Transverse colon (tissue), 4 donors: ENCODE data around the gene DPH5. TPM values are rescaled to one million over a fixed set of nuclear protein-coding genes. Genes with fewer than 3 reads are reported as not detected.
"Not testable (repeated sequence)": the region's sequence is repeated elsewhere in the genome, so short reads cannot be mapped to it uniquely, and the experiment has no call there.

Experiments
- DNase-seq: peaks from one replicate; pipeline ENCODE4 v3.0.0-alpha.2; 2019
- H3K27ac ChIP-seq, 4 donors: fragments of 200-600 bp; sonication (generic); 2 replicates each; pipeline ENCODE4 v1.5.1; 2016 to 2018; ENCODE audit warnings: inconsistent platforms in 4 of 4
- H3K27me3 ChIP-seq: fragments of 200-600 bp; sonication (generic); 2 replicates; pipeline ENCODE4 v1.5.1; 2017; ENCODE audit warnings: inconsistent platforms
- H3K36me3 ChIP-seq, 4 donors: fragments of 200-600 bp; sonication (generic); 2 replicates each; pipeline ENCODE4 v1.5.1; 2017 to 2019; ENCODE audit warnings: inconsistent platforms in 4 of 4
- H3K4me1 ChIP-seq, 4 donors: fragments of 200-600 bp; sonication (generic); 2 replicates each; pipeline ENCODE4 v1.5.1; 2017 to 2020; ENCODE audit warnings: inconsistent platforms in 4 of 4
- H3K4me3 ChIP-seq, 4 donors: fragments of 200-600 bp; sonication (generic); 1 replicate in 1 of 4; 2 replicates in 3 of 4; pipeline versions ENCODE4 v1.5.1 to v1.6.1; 2017 to 2019; ENCODE audit warnings: inconsistent platforms in 4 of 4
- H3K9me3 ChIP-seq, 2 donors: fragments of 200-600 bp; sonication (generic); 2 replicates each; pipeline ENCODE4 v1.5.1; 2017 to 2019; ENCODE audit warnings: inconsistent platforms in 2 of 2
- EP300 ChIP-seq: sonication (generic); formaldehyde crosslinking; IDR thresholded peaks from one replicate; pipeline ENCODE4 v1.6.1; 2017; ENCODE audit warnings: antibody characterized with exemption, low read depth
- POLR2A ChIP-seq: fragments of 450-650 bp; IDR thresholded peaks from one replicate; pipeline ENCODE4 v1.6.1; 2016; ENCODE audit warnings: antibody characterized with exemption, mild to moderate bottlenecking, moderate library complexity
- POLR2AphosphoS5 ChIP-seq, 3 donors: sonication (generic); formaldehyde crosslinking; IDR thresholded peaks; one replicate each; pipeline ENCODE4 v1.6.1; 2016; ENCODE audit warnings: antibody characterized with exemption in 3 of 3
- WGBS, 2 donors: methylation state at CpG; one replicate each; pipeline ENCODE4 v1.1.5; 2018; ENCODE audit warnings: low coverage in 1 of 2; 5-methylcytosine and 5-hydroxymethylcytosine counted together
- in situ Hi-C, 4 donors: fragments of 200-750 bp; cut with MboI; loops; one replicate each; pipeline versions ENCODE4 v1.15.0 to v1.15.1; 2017; ENCODE audit warnings: low sequenced_read_pairs in 3 of 4, low pct_ligation_motif_present in 1 of 4, low pct_unique_long_range_greater_than_20kb in 1 of 4
- intact Hi-C: fragments of 100-400 bp; cut with DNase I; formaldehyde crosslinking; loops from one replicate; pipeline ENCODE4 v1.15.1; 2023; ENCODE audit warnings: low total_unique reads
- total RNA-seq, 4 donors: library from RNA; depleted of rRNA; stranded (reverse); fragments of >200 nt; gene quantifications; one replicate each; pipeline ENCODE4 v1.1.0, GENCODE V29; 2016
- TF ChIP-seq, protein P1 (sequence below), 5 experiments: fragments of 200-600 bp in 3 of 5; fragments of 450-650 bp in 2 of 5; sonication (generic) in 3 of 5; IDR thresholded peaks; 1 replicate in 2 of 5; 2 replicates in 3 of 5; pipeline ENCODE4 v1.5.1; 2016 to 2017; ENCODE audit warnings: antibody characterized with exemption in 5 of 5, inconsistent platforms in 3 of 5, mild to moderate bottlenecking in 2 of 5, moderate library complexity in 1 of 5

DPH5 gene
- total RNA-seq, 4 donors from 2014 or later = 18.3 to 20.5 (median 18.9) TPM; not detected in 1

DNA sequence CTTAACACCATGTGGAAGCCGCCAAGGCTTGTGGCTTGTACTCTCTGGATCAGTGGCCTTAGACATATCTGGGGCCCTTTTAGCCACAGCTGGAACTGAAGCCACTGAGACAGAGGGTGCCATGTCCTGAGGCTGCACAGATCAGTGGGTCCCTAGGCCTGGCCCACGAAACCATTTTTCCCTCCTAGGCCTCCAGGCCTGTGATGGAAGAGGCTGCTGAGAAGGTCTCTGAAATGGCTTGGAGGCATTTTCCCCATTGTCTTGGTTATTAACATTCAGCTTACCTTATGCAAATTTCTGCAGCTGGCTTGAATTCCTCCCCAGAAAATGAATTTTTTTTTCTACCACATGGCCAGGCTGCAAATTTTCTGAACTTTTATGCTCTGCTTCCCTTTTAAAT is 15.1 kb upstream of the DPH5 start:
- no peaks in the 10 kb centered on the region for H3K4me1 ChIP-seq
- H3K9me3 ChIP-seq = peaks cover 4 to 5% of the 10 kb centered on the region in 2 donors
- peaks cover 0 to 3% (median 0%) of the 10 kb centered on the region in 4 donors for H3K36me3 ChIP-seq
- TF ChIP-seq, protein P1, sequence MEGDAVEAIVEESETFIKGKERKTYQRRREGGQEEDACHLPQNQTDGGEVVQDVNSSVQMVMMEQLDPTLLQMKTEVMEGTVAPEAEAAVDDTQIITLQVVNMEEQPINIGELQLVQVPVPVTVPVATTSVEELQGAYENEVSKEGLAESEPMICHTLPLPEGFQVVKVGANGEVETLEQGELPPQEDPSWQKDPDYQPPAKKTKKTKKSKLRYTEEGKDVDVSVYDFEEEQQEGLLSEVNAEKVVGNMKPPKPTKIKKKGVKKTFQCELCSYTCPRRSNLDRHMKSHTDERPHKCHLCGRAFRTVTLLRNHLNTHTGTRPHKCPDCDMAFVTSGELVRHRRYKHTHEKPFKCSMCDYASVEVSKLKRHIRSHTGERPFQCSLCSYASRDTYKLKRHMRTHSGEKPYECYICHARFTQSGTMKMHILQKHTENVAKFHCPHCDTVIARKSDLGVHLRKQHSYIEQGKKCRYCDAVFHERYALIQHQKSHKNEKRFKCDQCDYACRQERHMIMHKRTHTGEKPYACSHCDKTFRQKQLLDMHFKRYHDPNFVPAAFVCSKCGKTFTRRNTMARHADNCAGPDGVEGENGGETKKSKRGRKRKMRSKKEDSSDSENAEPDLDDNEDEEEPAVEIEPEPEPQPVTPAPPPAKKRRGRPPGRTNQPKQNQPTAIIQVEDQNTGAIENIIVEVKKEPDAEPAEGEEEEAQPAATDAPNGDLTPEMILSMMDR (IDR thresholded peaks at IDR 0.05) = no peak
- TF ChIP-seq POLR2A = no peak
- H3K4me3 ChIP-seq = no peak overlapping the region
- no peak overlapping the region for H3K27ac ChIP-seq
- no peaks in the 10 kb centered on the region for H3K27me3 ChIP-seq
- in situ Hi-C loops = no loop called here
- 96% methylated on average over 2 of the region's 2 CpGs; no CpG with 5 or more reads in 1 of the 2 donors for WGBS, 2 donors
- DNase-seq = no peak
- intact Hi-C loops = no loop called here

DNA sequence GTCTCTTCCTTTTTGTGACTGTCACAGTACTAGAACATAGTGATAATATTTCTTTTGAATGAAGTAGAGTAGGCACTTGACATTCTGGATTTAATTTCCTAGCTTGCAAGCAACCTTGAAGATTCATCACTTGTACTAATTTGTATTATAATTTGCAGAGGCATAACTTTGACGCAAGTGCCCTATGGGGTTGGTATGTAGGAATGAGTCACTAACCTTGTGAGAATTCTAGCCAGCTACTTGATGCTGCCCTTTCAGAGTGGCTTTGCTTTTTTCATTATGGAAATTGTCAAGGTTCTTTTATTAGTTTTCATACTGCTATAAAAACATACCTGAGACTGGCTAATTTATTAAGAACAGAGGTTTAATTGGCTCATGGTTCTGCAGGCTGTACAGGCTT is 13.7 kb upstream of the DPH5 start:
- no peak for DNase-seq
- TF ChIP-seq, protein P1 (IDR thresholded peaks at IDR 0.05) = no peak
- no peak for TF ChIP-seq POLR2A
- no peak for TF ChIP-seq EP300
- TF ChIP-seq POLR2AphosphoS5 (IDR thresholded peaks at IDR 0.05) = no peak
- Histone ChIP-seq H3K27ac (no peak overlapping the region), H3K4me1 (no peaks in the 10 kb centered on the region), H3K4me3 (no peak overlapping the region), H3K36me3 (peaks cover 0 to 3% (median 0%) of the 10 kb centered on the region in 4 donors), H3K27me3 (no peaks in the 10 kb centered on the region), H3K9me3 (peaks cover 4 to 5% of the 10 kb centered on the region in 2 donors)
- 97 to 100% methylated on average over 1 of the region's 1 CpG for WGBS, 2 donors
- in situ Hi-C loops = no loop called here
- intact Hi-C loops = no loop called here

DNA sequence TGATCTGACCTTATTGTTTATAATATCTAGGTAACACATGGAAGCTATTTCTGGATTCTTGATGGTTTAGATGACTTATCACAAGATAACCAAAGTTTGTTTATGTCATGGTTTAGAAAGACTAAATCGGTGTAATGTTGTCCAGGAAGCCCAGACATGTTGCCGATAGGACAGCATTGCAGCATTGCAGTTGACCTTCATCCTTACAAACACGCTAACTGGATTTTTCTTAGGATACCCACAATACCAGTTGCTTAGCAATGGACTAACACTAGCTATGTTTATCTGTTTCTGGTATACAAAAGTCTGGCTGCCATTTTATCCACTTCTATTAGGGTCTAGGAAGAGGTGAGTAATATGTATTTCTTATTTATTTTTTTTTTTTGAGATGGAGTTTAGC is 11.7 kb upstream of the DPH5 start:
- intact Hi-C loops = no loop called here
- Histone ChIP-seq H3K36me3 (peaks cover 0 to 3% (median 0%) of the 10 kb centered on the region in 4 donors), H3K4me3 (no peak overlapping the region), H3K4me1 (no peaks in the 10 kb centered on the region), H3K27ac (no peak overlapping the region), H3K9me3 (peaks cover 4 to 5% of the 10 kb centered on the region in 2 donors), H3K27me3 (no peaks in the 10 kb centered on the region)
- 93 to 100% methylated on average over 1 to 3 of the region's 3 CpGs for WGBS, 2 donors
- no peak for DNase-seq
- in situ Hi-C loops = no loop called here
- TF ChIP-seq, protein P1 (IDR thresholded peaks at IDR 0.05) = no peak
- TF ChIP-seq POLR2AphosphoS5 (IDR thresholded peaks at IDR 0.05) = no peak
- TF ChIP-seq POLR2A = no peak
- TF ChIP-seq EP300 = no peak

DNA sequence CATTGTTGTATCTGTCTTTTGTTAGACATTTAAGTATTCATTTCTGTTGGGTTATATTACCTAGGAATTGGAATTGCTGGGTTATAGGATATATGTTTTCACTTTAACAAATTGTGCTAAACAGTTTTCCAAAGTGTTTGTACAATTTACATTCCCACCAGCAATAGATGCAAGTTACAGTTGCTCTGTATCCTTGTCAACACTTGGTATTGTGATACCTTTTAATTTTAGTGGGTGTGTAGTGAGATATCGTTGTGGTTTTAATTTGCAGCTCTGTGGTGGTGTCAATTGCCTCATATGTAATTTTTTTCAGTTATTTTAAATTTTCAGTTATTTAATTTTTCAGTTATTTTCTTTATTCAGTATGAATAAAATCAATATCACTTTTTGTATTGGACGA is 7.4 kb upstream of the DPH5 start:
- in situ Hi-C loops = no loop called here
- Histone ChIP-seq H3K36me3 (no peaks in the 10 kb centered on the region), H3K4me3 (no peak overlapping the region), H3K27me3 (no peaks in the 10 kb centered on the region), H3K4me1 (peaks cover 0 to 14% (median 0%) of the 10 kb centered on the region in 4 donors), H3K9me3 (no peaks in the 10 kb centered on the region), H3K27ac (no peak overlapping the region)
- DNase-seq = no peak
- TF ChIP-seq EP300 (no peak), POLR2A (no peak), POLR2AphosphoS5 (IDR thresholded peaks at IDR 0.05) (no peak)
- TF ChIP-seq, protein P1 (IDR thresholded peaks at IDR 0.05) = no peak
- intact Hi-C loops = no loop called here
- 96% methylated on average over 2 of the region's 2 CpGs for WGBS, 2 donors

DNA sequence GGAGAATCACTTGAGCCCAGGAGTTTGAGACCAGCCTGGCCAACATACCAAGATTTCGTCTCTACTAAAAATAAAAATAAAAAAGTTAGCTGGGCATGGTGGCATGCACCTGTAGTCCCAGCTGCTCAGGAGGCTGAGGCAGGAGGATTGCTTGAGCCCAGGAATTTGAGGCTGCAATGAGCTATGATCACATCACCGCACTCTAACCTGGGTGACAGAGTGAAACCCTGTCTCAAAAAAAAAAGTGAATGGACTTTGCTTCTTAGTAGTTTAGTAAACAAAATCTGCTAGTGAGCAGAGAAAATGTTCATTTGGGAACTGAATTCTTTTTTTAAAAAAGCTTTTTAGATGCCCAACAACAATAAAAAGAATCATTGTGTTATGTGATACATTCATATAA is 6.5 kb upstream of the DPH5 start:
- DNase-seq, in situ Hi-C loops, H3K4me3 ChIP-seq, H3K27me3 ChIP-seq, H3K27ac ChIP-seq, H3K9me3 ChIP-seq, H3K36me3 ChIP-seq, intact Hi-C loops: not testable (repeated sequence)
- H3K4me1 ChIP-seq = peaks cover 0 to 14% (median 0%) of the 10 kb centered on the region in 4 donors
- WGBS, 2 donors = 92% methylated on average over 2 of the region's 2 CpGs
